ENCODE data around the gene EVI5.

- TF ChIP-seq CTCF (IDR thresholded peaks at IDR 0.05): no peak
- no peak for TF ChIP-seq POLR2A (IDR thresholded peaks at IDR 0.05)
Observed at GRCh38 chr1:92495392-92496063, 289.4 kb downstream of the EVI5 start.

All from tibial nerve (tissue), 3 donors.